AG08395 (cell line): ENCODE results near the gene CCRL2.

Experiments
- DNase-seq: peaks from one replicate; pipeline ENCODE4 v3.0.0; 2012; ENCODE audit warnings: mixed read lengths, low spot score

CCRL2 gene, protein sequence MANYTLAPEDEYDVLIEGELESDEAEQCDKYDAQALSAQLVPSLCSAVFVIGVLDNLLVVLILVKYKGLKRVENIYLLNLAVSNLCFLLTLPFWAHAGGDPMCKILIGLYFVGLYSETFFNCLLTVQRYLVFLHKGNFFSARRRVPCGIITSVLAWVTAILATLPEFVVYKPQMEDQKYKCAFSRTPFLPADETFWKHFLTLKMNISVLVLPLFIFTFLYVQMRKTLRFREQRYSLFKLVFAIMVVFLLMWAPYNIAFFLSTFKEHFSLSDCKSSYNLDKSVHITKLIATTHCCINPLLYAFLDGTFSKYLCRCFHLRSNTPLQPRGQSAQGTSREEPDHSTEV

DNA sequence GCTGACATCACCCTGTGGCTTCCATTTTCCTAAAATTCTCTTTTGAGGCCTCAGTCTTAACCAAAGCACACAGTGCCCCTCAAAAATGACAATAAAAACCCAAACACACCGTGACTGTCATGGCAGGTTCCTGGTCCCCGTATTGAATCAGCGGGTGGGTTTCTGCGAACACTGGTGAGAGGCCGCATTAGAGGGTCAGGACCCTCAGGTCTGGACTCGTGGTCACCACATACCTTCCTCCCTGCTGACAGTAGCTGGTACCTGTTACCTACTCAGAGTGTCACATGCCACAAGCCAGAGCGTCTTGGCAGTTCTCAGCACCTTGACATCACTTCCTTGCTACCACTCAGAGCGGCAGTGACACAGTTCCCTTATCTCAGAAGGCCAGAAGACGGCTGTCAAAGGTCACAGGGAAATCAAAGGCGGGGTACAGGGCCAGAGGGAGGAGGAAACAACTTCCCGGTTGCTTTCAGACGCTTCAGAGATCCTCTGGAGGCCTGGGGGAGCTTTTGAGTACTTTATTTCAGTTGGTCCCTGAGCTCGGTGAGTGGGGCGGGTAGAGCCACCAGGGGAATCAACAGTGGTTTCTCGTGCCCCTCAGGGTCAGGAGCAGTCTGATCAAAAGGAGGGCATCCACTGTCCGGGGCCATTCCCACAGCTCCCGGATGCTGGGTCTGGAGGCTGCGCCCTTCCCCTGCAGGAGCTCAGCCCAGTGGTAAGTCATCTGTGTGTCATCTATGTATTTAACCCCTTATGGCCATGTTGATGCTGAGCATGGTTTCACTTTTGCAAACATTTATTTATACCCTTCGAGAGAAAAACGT lies at the start of gene CCRL2, which contains the start of gene CCR5AS:
TSS of gene CCRL2 (plus strand) at position 472 of the 824 bp plus-strand sequence. CDS start 821 bp downstream, outside the sequence.
TSS of gene CCR5AS (minus strand) at position 279 of the 824 bp plus-strand sequence.
- peak; percentile 75 for DNase-seq

- no peak for DNase-seq
Measured at GRCh38 chr3:46358466-46358865, 48.6 kb upstream of the CCRL2 start.

GRCh38 chr3:46359733-46360493 lies 47.1 kb upstream of the CCRL2 start:
- DNase-seq, result peak; percentile 43

DNA sequence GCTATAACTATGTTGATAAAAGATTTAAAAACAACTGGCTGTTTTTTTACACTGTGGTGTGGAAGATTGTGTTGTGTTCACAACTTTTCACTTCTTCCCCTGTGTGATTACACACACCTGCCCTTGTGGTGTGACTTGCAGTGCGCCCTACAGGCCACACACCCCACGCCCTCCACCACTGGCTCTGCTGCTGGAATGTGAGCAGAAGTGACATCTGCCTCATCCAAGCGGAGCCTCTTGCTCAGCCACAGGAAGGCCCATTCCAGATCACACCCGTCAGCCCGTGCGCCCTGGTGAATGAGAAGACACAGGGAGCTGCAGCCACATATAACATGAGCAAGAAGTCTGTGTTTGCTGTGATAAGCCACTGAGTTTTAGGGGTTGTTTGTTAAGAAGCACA lies 46.2 kb upstream of the CCRL2 start:
- DNase-seq, result no peak

GRCh38 chr3:46361408-46362283 lies 45.4 kb upstream of the CCRL2 start:
- peak; percentile 67 for DNase-seq

- DNase-seq, result no peak
Measured at GRCh38 chr3:46365041-46365440, 42.0 kb upstream of the CCRL2 start.

DNA sequence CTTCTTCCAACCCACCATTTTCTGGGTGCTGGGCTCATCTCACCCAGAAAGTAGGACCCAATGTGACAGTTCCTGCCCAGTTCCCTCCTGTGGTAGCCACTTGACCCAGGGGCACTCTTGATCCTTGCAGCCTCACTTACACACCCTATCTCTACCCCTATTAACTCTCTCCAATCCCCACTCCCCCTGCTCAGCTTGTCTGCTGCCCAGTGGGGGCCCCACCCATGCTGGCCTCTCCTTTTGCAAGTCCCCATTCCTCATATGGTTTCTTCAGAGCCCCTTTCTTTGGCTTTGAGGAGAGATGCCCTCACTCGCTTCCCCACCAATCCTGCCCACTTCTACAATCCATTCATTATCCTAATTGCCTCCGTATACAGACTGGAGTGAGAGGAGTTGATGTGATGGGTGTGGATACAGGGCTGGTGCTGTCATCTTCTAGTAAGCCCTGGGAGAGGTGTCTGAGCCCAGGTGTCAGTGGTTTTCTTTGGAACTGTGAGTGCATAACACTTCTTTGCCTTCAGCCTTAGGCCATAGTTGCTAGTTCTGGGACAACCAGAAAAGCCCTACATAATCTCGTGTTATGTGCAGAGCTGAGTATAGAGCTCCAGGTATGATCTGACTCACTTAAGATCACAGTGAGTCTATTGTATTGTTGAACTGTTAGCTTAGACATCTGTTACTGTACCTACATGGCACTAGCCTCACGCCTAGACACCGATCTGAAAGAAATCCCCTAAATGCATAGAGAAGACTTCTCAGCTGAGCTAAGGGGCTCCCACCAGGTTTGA lies 41.1 kb upstream of the CCRL2 start:
- DNase-seq, result no peak

DNA sequence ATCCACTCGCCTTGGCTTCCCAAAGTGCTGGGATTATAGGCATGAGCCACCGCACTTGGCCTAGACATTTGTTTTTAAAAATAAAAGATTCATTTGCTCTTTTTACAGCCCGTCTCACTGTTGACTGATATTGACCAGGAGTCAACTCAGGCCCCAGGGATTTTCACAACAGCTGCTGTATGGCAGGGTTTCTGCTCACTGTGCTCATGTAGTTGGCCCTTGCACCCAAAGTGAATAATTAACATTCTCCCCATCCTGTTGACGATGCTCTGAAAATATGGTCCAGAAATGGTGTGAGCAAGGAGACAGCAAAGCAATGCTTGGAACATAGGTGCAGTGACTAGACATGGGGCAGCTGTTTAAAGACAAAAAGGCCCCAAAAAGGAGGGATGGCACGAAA lies 39.2 kb upstream of the CCRL2 start:
- no peak for DNase-seq

GRCh38 chr3:46368569-46368968 lies 38.5 kb upstream of the CCRL2 start:
- DNase-seq, result no peak

DNA sequence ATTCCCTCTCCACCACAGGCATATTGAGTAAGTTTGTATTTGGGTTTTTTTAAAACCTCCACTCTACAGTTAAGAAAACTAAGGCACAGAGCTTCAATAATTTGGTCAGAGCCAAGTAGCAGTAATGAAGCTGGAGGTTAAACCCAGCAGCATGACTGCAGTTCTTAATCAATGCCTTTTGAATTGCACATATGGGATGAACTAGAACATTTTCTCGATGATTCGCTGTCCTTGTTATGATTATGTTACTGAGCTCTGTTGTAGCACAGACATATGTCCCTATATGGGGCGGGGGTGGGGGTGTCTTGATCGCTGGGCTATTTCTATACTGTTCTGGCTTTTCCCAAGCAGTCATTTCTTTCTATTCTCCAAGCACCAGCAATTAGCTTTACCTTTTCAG lies 37.9 kb upstream of the CCRL2 start:
- no peak for DNase-seq

DNA sequence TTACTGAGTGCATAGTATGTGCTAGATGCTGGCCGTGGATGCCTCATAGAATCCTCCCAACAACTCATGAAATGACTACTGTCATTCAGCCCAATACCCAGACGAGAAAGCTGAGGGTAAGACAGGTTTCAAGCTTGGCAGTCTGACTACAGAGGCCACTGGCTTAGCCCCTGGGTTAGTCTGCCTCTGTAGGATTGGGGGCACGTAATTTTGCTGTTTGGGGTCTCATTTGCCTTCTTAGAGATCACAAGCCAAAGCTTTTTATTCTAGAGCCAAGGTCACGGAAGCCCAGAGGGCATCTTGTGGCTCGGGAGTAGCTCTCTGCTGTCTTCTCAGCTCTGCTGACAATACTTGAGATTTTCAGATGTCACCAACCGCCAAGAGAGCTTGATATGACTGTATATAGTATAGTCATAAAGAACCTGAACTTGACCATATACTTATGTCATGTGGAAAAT lies 37.4 kb upstream of the CCRL2 start:
- no peak for DNase-seq

- DNase-seq, result no peak
Measured at GRCh38 chr3:46370839-46371518, 36.1 kb upstream of the CCRL2 start, which contains the start of gene CCR5. TSS of gene CCR5 (plus strand) at chr3:46370946. CDS start at chr3:46372903, 1,957 bp downstream.

- DNase-seq, result no peak
Measured at GRCh38 chr3:46371519-46372340, 35.3 kb upstream of the CCRL2 start.

DNA sequence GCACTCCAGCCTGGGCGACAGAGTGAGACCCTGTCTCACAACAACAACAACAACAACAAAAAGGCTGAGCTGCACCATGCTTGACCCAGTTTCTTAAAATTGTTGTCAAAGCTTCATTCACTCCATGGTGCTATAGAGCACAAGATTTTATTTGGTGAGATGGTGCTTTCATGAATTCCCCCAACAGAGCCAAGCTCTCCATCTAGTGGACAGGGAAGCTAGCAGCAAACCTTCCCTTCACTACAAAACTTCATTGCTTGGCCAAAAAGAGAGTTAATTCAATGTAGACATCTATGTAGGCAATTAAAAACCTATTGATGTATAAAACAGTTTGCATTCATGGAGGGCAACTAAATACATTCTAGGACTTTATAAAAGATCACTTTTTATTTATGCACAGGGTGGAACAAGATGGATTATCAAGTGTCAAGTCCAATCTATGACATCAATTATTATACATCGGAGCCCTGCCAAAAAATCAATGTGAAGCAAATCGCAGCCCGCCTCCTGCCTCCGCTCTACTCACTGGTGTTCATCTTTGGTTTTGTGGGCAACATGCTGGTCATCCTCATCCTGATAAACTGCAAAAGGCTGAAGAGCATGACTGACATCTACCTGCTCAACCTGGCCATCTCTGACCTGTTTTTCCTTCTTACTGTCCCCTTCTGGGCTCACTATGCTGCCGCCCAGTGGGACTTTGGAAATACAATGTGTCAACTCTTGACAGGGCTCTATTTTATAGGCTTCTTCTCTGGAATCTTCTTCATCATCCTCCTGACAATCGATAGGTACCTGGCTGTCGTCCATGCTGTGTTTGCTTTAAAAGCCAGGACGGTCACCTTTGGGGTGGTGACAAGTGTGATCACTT lies 34.3 kb upstream of the CCRL2 start:
- peak; percentile 50 for DNase-seq

DNA sequence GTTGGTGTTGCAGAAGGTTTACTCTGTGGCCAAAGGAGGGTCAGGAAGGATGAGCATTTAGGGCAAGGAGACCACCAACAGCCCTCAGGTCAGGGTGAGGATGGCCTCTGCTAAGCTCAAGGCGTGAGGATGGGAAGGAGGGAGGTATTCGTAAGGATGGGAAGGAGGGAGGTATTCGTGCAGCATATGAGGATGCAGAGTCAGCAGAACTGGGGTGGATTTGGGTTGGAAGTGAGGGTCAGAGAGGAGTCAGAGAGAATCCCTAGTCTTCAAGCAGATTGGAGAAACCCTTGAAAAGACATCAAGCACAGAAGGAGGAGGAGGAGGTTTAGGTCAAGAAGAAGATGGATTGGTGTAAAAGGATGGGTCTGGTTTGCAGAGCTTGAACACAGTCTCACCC lies 32.3 kb upstream of the CCRL2 start:
- DNase-seq, result no peak

- no peak for DNase-seq
Measured at GRCh38 chr3:46375218-46375617, 31.8 kb upstream of the CCRL2 start.

DNA sequence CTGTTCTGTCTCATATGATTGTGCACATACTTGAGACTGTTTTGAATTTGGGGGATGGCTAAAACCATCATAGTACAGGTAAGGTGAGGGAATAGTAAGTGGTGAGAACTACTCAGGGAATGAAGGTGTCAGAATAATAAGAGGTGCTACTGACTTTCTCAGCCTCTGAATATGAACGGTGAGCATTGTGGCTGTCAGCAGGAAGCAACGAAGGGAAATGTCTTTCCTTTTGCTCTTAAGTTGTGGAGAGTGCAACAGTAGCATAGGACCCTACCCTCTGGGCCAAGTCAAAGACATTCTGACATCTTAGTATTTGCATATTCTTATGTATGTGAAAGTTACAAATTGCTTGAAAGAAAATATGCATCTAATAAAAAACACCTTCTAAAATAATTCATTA lies 31.2 kb upstream of the CCRL2 start:
- DNase-seq, result no peak

DNA sequence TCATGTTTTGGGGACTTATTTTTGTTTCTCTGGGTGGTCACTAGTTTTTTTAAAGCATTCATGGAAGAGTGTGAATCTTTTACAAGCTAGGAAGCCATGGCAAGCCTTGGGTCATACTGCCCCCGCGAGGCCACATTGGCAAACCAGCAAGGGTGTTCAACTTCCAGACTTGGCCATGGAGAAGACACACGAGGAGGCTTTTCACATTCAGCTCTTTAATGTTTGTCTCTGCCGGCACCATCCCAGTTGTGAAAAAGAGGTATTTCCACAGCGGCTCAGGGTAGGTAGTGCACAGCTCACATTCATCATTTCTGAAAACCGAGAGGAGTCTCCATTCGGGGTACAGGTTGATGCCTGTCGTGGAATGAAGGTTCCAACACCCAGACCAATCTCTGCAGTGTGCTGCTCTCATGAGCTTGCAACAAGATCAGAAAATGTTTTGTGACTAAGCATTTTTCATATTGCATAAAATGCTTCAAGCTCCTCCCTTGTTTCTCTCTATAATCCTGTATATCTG lies 28.6 kb upstream of the CCRL2 start:
- peak; percentile 75 for DNase-seq
